GM19025 (cell line): Measurements from ENCODE around the gene CELF4.

Source experiments
- ATAC-seq: cut with Tn5 transposase; IDR thresholded peaks from one replicate; pipeline ENCODE4 v1.9.1; 2021; ENCODE audit warnings: mild to moderate bottlenecking, low read depth, moderate library complexity; ENCODE audit not compliant: unreplicated experiment

Gene CELF4

DNA sequence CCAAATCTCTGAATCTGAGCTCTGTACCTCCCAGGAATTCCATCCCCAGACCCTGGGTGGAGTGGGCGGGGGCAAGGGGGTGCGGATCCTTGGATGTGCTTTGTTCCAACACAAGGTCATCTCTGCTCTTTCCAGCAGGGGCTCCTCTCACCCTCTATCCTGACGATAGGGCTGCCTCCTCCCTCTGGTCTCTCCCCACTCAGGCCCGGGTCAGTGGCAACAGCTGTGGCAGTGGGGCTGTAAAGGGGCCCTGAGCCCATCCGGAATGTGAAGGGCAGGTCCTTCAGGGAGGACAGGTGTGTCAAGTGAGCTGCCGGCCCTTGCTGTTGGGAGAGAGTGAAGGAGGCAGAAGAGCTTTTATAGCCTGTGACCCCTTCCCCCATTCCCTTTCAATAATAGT lies 167.8 kb downstream of the CELF4 start:
- ATAC-seq = no peak

DNA sequence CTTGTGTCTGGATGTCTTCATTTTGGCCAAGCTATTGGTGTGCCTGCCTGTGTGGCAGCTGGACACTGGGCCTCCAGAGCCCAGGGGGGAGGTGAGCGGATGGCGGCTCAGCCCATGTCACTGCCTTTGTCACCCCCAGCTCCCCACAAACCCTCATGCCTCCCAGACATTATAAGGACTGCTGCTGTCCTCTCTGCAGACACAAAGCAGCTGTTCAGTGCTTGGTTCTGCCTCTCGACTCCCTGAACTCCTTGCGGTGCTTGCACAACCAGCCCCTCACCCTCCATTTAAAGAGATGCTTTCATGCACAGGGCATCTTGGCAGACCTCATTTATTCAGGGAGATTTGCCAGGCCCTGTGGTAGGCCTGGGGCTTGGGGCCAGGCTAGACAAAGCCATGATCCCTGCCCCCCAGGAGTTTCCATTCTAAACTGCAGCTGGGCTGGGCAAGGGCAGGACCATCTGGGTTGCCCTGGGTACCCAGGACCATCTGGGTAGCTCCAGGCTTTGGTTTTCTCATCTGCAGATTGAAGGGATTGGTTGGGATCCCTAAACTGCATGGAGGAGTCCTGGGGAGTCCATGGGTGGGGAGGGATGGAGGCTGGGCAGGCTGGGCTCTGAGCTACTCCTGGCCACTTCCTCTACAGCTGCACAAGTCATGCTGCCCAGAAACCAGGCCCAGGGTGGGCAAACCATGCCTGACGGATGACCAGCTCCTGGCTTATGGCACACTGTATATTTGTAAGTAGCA lies 168.5 kb downstream of the CELF4 start:
- ATAC-seq = no peak

- ATAC-seq = no peak
These were observed 170.0 kb downstream of the CELF4 start for GRCh38 chr18:37395631-37396030.

GRCh38 chr18:37395138-37395537 lies 170.5 kb downstream of the CELF4 start:
- ATAC-seq = no peak

- ATAC-seq = no peak
These were observed 171.0 kb downstream of the CELF4 start for GRCh38 chr18:37394610-37394965.

- no peak for ATAC-seq
These were observed 171.5 kb downstream of the CELF4 start for GRCh38 chr18:37393945-37394609.

GRCh38 chr18:37393221-37393827 lies 172.3 kb downstream of the CELF4 start:
- ATAC-seq = no peak

- ATAC-seq = no peak
These were observed 172.9 kb downstream of the CELF4 start for GRCh38 chr18:37392648-37393047.

DNA sequence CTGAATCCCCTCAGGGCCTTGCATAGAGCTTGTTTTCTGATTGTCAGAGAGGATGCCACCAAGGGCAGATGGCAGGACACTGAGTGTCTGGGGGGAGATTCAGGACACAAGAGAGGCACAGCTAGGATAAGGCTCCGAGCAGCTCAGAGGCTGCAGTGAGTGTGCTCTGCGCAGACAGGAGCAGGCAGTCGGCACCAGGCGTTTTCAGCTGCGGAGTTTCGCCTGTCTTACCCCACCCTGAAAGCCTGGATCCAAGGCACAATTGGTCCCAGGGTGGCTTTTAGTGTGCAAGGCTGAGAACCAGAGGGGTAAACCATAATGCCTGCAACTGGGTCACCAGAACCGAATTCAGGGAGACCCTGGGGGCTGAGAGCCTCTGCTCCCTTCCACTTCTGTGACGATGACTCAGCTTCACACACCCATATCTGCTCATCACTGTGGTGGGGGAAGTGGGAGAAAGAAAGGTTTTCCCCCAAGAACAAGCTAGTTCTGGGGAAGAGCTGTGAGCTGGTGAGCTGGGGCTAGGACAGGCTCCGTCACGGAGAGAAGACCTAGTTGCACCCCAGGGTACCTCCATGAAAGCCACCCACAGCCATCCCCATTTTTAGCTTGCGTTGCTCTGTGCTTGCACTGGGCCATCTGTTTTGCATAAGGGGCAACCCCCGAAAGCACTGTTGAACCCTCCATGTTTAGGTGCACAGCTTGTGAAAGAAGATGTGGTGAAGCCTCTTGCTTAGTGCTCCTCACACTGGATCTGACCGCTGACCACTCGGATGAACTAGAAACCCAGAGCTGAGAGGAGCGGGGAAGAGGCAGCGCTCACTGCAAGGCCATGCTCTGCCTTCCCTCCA lies 173.7 kb downstream of the CELF4 start:
- peak; percentile 83 for ATAC-seq

- ATAC-seq = no peak
These were observed 174.4 kb downstream of the CELF4 start for GRCh38 chr18:37391156-37391555.

DNA sequence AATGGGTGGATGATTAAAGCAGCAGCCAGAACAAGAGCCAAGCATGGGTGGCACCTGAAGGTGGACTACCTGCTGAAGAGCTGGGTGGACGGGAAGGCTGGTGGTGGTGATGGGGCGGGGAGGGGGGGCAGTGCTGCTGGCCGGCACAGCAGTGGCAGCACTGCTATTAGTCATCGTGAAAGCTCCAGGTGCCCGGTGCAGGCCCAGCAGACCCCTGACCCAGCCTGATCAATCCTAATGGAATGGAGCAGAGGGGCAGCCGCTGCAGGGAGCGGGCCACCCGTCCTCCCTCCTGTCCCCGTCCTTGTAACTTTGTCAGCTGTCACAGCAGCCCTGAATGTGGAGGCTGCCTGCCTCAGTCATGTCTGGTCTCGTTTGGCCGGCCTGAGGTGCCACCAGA lies 174.9 kb downstream of the CELF4 start:
- no peak for ATAC-seq

- no peak for ATAC-seq
These were observed 175.8 kb downstream of the CELF4 start for GRCh38 chr18:37389684-37390368.

DNA sequence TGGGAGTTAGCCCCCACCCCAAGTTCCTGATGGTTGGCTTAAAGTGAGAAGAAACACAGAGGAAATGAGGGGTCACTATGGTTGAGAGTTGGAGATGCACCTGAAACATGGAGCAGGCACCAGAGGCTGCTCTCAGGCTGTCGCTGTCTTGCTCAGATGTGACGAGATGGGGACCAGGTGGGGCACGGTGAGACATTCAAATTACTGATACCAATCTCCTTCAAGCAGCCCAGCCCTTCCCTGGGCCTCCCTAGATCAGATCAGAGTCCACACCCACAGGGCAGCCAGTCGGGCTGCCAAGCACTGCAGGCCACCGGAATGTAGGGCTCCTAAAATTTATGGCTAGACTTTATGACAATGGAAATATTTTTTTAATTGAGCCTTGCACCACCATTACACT lies 176.6 kb downstream of the CELF4 start:
- ATAC-seq = no peak

GRCh38 chr18:37388413-37388812 lies 177.2 kb downstream of the CELF4 start:
- ATAC-seq = no peak

DNA sequence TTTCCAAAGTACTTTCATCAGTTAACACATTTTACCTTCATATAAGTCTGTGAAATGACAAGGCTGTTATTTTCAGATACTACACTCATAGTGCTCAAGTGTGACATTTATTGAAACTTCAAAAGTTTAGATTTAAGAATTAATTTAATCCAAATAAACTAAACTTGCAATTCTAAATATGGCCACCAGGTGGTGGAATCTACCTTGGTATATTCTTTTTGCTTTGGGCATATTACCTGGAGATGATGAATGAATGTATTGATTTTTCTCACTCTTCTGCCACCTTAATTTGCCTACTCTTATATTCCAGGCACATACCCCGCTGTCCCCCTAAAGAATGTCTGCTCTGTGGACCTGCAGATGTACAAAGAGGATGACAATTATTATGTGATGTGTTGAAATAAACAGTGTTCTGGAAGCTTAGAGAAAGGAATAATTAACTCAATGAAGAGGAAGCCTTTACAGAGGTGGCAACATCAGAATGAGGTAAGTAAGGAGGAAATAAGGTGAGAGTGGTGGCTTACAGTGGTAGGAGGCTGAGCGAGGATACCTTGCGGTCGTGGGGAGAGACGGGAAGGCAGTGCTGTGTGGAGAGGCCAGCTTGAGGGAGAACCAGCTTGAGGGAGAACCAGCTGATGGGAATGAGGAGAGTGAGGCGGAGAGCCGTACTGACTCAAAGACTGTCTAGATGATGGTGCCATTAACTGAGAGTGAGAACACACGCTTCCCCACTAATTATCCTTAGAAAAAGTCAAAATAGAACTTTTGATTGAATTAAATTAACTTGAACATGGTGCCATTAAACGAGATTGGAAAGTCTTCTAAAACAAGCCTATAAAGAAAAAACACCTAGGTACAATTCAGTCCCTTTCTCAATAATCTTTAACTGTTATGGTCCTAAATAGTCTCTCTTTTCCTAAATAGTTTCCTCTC lies 179.5 kb downstream of the CELF4 start:
- no peak for ATAC-seq

DNA sequence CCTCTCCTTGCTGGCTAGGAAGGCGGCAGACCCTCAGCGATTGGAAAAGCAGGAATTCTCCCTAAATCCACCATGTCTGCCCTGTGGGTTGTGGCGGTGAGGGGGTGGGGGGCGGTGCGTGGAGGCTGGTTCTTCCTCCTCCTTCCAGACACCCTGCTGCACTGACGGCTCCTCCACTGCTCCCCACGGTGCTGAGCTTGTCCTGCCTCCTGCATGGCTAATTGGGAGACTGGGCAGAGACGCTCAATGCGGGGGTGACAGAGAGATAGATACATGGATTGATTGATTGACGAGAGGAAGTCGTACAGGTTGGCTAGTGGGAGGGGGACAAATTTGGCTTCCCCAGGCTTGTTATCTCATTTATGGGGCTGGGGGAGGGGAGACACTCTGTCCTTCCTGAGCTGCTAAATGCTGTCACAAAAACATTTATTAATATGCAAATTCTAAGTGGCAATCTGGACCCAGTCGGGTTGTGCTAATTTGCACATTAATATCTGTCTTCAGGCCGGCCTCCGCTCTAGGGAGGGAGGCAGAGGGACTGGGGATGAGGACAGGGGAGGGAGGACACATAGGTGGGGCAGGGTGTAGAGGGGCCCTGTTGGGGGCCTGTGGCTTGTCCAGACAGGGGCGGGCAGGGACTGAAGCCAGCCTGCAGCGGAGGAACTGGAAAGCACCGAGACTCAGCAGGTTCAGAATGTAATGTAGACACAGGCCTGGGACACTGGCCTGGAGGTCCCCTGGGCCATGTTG lies 181.6 kb downstream of the CELF4 start:
- ATAC-seq = no peak

DNA sequence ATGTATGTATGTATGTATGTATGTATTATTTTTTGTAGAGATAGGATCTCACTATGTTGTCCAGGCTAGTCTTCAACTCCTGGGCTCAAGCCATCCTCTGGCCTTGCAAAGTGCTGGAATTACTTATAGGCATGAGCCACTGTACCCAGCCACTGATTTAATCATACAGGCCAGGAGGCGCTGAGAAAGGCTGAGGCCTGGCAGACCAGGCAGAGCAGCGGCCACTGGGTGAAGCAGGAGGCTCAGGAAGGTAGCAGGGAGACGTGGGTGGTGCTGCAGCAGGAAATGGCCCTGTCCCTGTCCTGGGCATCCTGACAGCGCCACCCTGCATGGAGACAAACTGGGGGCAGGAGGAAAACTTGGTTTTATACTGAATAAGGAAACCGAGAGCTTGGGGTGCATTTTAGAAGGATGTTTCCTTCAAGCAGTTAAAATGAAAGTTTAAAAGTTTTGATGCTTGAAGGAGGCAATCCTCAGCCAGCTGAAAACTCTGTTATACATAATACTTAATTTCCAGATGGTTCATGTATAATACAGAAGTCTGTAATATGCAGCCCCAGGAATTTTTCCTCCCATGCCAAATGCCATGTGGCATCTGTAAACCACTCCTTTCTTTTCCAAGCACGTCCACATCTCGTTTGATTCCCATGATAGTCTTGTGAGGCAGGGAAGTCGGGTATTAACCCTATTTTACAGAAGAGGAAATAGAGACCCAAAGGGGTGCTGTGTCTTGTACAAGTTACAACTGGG lies 182.4 kb downstream of the CELF4 start:
- ATAC-seq = no peak

DNA sequence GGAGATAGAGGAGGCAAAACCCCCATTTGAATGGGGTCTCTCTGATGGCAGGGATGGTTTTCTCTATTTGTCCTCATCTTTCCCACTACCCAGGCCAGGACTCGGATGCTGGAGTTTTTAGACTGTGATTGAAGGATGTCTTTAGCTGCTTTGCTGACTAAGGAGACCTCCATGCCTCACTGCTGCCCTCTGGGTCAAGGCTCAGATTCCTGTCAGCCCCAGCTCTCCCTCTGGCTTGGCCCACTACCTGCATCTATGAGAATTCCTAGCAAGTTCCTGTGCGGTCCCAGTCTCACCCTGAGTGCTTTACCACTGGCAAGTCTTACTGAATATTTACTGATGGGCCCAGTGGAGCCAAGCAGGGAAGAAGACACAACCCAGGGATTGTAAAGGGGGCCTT lies 184.0 kb downstream of the CELF4 start:
- no peak for ATAC-seq
